Peyer's patch (tissue), 4 donors: ENCODE results near the gene PCBP2.

Experiments
- POLR2A ChIP-seq, 2 donors: fragments of 450-650 bp; IDR thresholded peaks; one replicate each; pipeline ENCODE4 v1.5.1; 2017; ENCODE audit warnings: antibody characterized with exemption in 2 of 2, mild to moderate bottlenecking in 2 of 2, moderate library complexity in 2 of 2
- TF ChIP-seq, protein P1 (sequence below), 6 experiments: fragments of 450-650 bp in 4 of 6; fragments of 200-600 bp in 2 of 6; sonication (generic) in 1 of 6; IDR thresholded peaks; one replicate each; pipeline ENCODE4 v1.5.1; 2017 to 2019; ENCODE audit warnings: antibody characterized with exemption in 6 of 6, mild to moderate bottlenecking in 3 of 6, moderate library complexity in 1 of 6

- TF ChIP-seq, protein P1, sequence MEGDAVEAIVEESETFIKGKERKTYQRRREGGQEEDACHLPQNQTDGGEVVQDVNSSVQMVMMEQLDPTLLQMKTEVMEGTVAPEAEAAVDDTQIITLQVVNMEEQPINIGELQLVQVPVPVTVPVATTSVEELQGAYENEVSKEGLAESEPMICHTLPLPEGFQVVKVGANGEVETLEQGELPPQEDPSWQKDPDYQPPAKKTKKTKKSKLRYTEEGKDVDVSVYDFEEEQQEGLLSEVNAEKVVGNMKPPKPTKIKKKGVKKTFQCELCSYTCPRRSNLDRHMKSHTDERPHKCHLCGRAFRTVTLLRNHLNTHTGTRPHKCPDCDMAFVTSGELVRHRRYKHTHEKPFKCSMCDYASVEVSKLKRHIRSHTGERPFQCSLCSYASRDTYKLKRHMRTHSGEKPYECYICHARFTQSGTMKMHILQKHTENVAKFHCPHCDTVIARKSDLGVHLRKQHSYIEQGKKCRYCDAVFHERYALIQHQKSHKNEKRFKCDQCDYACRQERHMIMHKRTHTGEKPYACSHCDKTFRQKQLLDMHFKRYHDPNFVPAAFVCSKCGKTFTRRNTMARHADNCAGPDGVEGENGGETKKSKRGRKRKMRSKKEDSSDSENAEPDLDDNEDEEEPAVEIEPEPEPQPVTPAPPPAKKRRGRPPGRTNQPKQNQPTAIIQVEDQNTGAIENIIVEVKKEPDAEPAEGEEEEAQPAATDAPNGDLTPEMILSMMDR (IDR thresholded peaks at IDR 0.05), result peak in 2 of 6 experiments; percentile 12 to 18
- peak; percentile 41 to 53 for TF ChIP-seq POLR2A (IDR thresholded peaks at IDR 0.05)
Measured at GRCh38 chr12:53500776-53501614, 49.1 kb downstream of the PCBP2 start, which contains the start of gene TARBP2.
